IMR-90 (cell line): ENCODE measurements around the gene NCAM1. TPM values are rescaled to one million over a fixed set of nuclear protein-coding genes. Genes with fewer than 3 reads are reported as not detected.

Experiments used
- ATAC-seq: fragments of 200-7000 bp; cut with Tn5 transposase; 2 replicates; pipeline ENCODE4 v1.9.1; 2020; ENCODE audit warnings: low read depth, mild to moderate bottlenecking, moderate library complexity
- BruUV-seq: library from RNA; stranded (reverse); fragments of 400-500 nt; replicated peaks from 2 replicates; lab custom pipeline; 2021; lab: Mats Ljungman, UMichigan
- CTCF ChIA-PET: fragments of 300-600 bp; formaldehyde crosslinking; extraction: SDS; loops from one replicate; lab custom pipeline; 2021; ENCODE audit warnings: antibody characterized with exemption; lab: Yijun Ruan, JAX
- POLR2A ChIA-PET: fragments of 300-600 bp; sonication (Branson Sonifier 250); formaldehyde crosslinking; loops from one replicate; lab custom pipeline; 2022; ENCODE audit warnings: antibody characterized with exemption; ENCODE audit not compliant: unreplicated experiment; lab: Charles Lee
- DNase-seq: peaks from one replicate; pipeline ENCODE4 v3.0.0; 2013
- H2AFZ ChIP-seq: replicated peaks from 2 replicates; pipeline ENCODE3; 2013; ENCODE audit warnings: low read length, mild to moderate bottlenecking; ENCODE audit not compliant: poor library complexity
- H2AK5ac ChIP-seq: 2 replicates; pipeline ENCODE4 v1.6.1; 2013; ENCODE audit warnings: low read depth, low read length, inconsistent platforms
- H2AK9ac ChIP-seq: replicated peaks from 2 replicates; pipeline ENCODE3; 2013; ENCODE audit warnings: mild to moderate bottlenecking, low read depth, low read length, moderate library complexity; ENCODE audit not compliant: poor library complexity
- H2BK120ac ChIP-seq: 2 replicates; pipeline ENCODE4 v1.6.1; 2013; ENCODE audit warnings: low read depth, low read length, inconsistent platforms
- H2BK15ac ChIP-seq: 3 replicates; pipeline ENCODE4 v1.6.1; 2013; ENCODE audit warnings: low read depth, low read length, inconsistent platforms
- H2BK20ac ChIP-seq: 2 replicates; pipeline ENCODE4 v1.6.1; 2013; ENCODE audit warnings: low read depth, mild to moderate bottlenecking, inconsistent platforms, low read length, moderate library complexity
- H2BK5ac ChIP-seq: 2 replicates; pipeline ENCODE4 v1.6.1; 2013; ENCODE audit warnings: mild to moderate bottlenecking, low read depth, low read length, inconsistent platforms; ENCODE audit not compliant: poor library complexity, severe bottlenecking
- H3K14ac ChIP-seq: replicated peaks from 2 replicates; pipeline ENCODE4 v1.6.1; 2013; ENCODE audit warnings: low read depth, low read length, inconsistent platforms
- H3K18ac ChIP-seq: 2 replicates; pipeline ENCODE4 v1.6.1; 2013; ENCODE audit warnings: low read depth, low read length, control low read depth
- H3K23ac ChIP-seq: 2 replicates; pipeline ENCODE4 v1.6.1; 2013; ENCODE audit warnings: low read depth, low read length, inconsistent platforms
- H3K27ac ChIP-seq: 2 replicates; pipeline ENCODE4 v1.5.1; 2013; ENCODE audit warnings: mild to moderate bottlenecking, control low read depth, low read length; ENCODE audit not compliant: insufficient read depth
- H3K27me3 ChIP-seq: 2 replicates; pipeline ENCODE4 v1.6.1; 2013; ENCODE audit warnings: low read length; ENCODE audit not compliant: control insufficient read depth, insufficient read depth
- H3K36me3 ChIP-seq: 2 replicates; pipeline ENCODE4 v1.6.1; 2013; ENCODE audit warnings: low read length, mixed read lengths; ENCODE audit not compliant: control insufficient read depth, insufficient read depth
- H3K4ac ChIP-seq: 2 replicates; pipeline ENCODE4 v1.6.1; 2013; ENCODE audit warnings: low read depth, low read length, inconsistent platforms
- H3K4me1 ChIP-seq: 2 replicates; pipeline ENCODE4 v1.6.1; 2013; ENCODE audit warnings: low read length, mixed read lengths; ENCODE audit not compliant: control insufficient read depth, insufficient read depth
- H3K4me2 ChIP-seq: 2 replicates; pipeline ENCODE4 v1.6.1; 2013; ENCODE audit warnings: low read depth, mild to moderate bottlenecking, control low read depth, low read length, moderate library complexity
- H3K4me3 ChIP-seq: 2 replicates; pipeline ENCODE4 v1.5.1; 2013; ENCODE audit warnings: low read depth, mild to moderate bottlenecking, control low read depth, low read length, moderate library complexity; ENCODE audit not compliant: insufficient read depth
- H3K56ac ChIP-seq: 2 replicates; pipeline ENCODE4 v1.6.1; 2013; ENCODE audit warnings: low read length, inconsistent platforms; ENCODE audit not compliant: insufficient read depth; ENCODE audit errors: extremely low read depth
- H3K79me1 ChIP-seq, 2 experiments: 2 replicates each; pipeline ENCODE4 v1.6.1; 2013; ENCODE audit warnings: low read length in 2 of 2, inconsistent platforms in 1 of 2, low read depth in 1 of 2
- H3K9ac ChIP-seq: 2 replicates; pipeline ENCODE4 v1.6.1; 2013; ENCODE audit warnings: low read depth, low read length, control low read depth
- H3K9me1 ChIP-seq: 2 replicates; pipeline ENCODE4 v1.6.1; 2013; ENCODE audit warnings: low read length, inconsistent platforms; ENCODE audit not compliant: insufficient read depth
- H3K9me3 ChIP-seq: 2 replicates; pipeline ENCODE4 v1.6.1; 2013; ENCODE audit warnings: low read length; ENCODE audit not compliant: control insufficient read depth, insufficient read depth
- H4K20me1 ChIP-seq: 2 replicates; pipeline ENCODE4 v1.6.1; 2013; ENCODE audit warnings: low read length, inconsistent platforms; ENCODE audit not compliant: insufficient read depth
- H4K5ac ChIP-seq: 2 replicates; pipeline ENCODE4 v1.6.1; 2013; ENCODE audit warnings: mild to moderate bottlenecking, low read depth, low read length, control low read depth
- H4K8ac ChIP-seq, 2 experiments: 2 replicates each; pipeline ENCODE4 v1.6.1; 2013; ENCODE audit warnings: low read depth in 2 of 2, low read length in 2 of 2, control low read depth in 1 of 2, inconsistent platforms in 1 of 2
- H4K91ac ChIP-seq: 2 replicates; pipeline ENCODE4 v1.6.1; 2013; ENCODE audit warnings: low read depth, low read length, inconsistent platforms; ENCODE audit not compliant: insufficient read depth
- MAZ ChIP-seq: IDR thresholded peaks from 2 replicates; pipeline ENCODE4 v1.6.1; 2012; ENCODE audit warnings: low read depth, mild to moderate bottlenecking, low read length, improper control_type of control experiment, moderate library complexity, borderline replicate concordance
- MXI1 ChIP-seq: IDR thresholded peaks from 2 replicates; pipeline ENCODE4 v1.6.1; 2012; ENCODE audit warnings: low read depth, mild to moderate bottlenecking, low read length, moderate library complexity, borderline replicate concordance
- RAD21 ChIP-seq: IDR thresholded peaks from 2 replicates; pipeline ENCODE4 v1.6.1; 2012; ENCODE audit warnings: low read length, improper control_type of control experiment
- SMC3 ChIP-seq: fragments of 150-350 bp; IDR thresholded peaks from 2 replicates; pipeline ENCODE4 v1.6.1; 2016; ENCODE audit warnings: low read depth, mild to moderate bottlenecking, antibody characterized with exemption, low read length, moderate library complexity
- WGBS, 2 experiments: methylation state at CpG; one replicate each; pipeline versions ENCODE4 v1.1.5 to v1.1.7; 2013; ENCODE audit warnings: missing lambda C conversion rate in 2 of 2; ENCODE audit not compliant: insufficient read length in 1 of 2; ENCODE audit errors: extremely low coverage in 2 of 2; 5-methylcytosine and 5-hydroxymethylcytosine counted together
- dilution Hi-C: fragments of 300-500 bp; cut with HindIII; formaldehyde crosslinking; loops from one replicate; pipeline ENCODE4 v1.14.3; 2018; ENCODE audit warnings: low sequenced_read_pairs; ENCODE audit not compliant: unreplicated experiment
- in situ Hi-C: fragments of 300-500 bp; cut with MboI; formaldehyde crosslinking; loops from 3 replicates; pipeline ENCODE4 v1.14.3; 2019; ENCODE audit warnings: low sequenced_read_pairs, inconsistent platforms, mixed read lengths
- intact Hi-C: fragments of 100-400 bp; cut with micrococcal nuclease; formaldehyde crosslinking; loops from 2 replicates; pipeline ENCODE4 v1.10.0; 2022
- polyA plus RNA-seq, 3 experiments: library from polyadenylated mRNA; depleted of rRNA; stranded (reverse); fragments of >200 nt; gene quantifications; 2 replicates each; pipeline ENCODE4 v1.2.3, GENCODE V29; 2012; ENCODE audit warnings: low replicate concordance in 1 of 3
- total RNA-seq: library from RNA; depleted of rRNA; stranded (reverse); fragments of >200 nt; gene quantifications from 2 replicates; pipeline ENCODE4 v1.2.3, GENCODE V29; 2012
- TF ChIP-seq, protein P1 (sequence below): fragments of 150-350 bp; IDR thresholded peaks from 2 replicates; pipeline ENCODE4 v1.6.1; 2016; ENCODE audit warnings: low read depth, mild to moderate bottlenecking, low read length, moderate library complexity, borderline replicate concordance

The NCAM1 gene
- total and polyA plus RNA-seq, 2 of the 4 experiments (the other 2 are of a cell fraction) = 0.09 to 0.18 TPM

DNA sequence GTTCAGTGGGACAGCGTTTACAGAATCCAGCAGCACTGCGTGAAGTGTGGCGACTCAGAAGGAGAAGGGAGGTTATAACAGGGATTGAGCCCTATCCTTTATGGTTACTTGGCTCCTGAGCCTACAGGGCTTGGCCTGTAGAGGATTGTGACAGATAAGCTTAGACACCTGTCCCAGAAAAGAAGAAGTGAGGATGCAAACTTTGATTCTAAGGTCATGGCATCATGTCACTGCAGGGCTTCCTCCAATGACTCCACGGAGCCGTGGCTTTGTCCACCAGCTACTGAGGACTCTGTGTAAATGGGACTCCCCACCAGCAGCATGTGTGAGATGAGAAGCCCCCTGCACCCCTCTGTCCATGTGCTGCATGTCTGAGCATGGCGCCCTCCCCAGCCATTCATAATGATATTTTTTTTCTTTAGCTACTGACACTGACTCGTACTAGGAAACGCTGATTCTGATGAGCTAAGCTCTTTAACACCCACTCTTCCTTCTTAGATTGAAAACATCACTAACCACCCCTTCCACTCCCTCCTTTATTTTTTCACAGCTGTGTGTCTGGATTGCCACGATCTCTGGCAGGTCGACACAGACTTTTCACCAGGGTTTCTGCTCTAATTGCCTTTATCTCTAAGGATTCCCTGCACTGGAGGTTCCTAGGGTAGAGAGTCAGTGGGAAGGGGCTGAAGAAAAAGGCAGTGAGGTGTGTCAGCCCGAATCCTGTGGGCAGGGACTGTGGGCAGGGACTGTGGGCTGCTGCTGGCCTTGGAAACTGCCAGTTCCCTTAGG, 287.7 kb downstream of the NCAM1 start:
- H3K4me1 ChIP-seq = no peaks in the 10 kb centered on the region
- no peak overlapping the region for H3K9ac ChIP-seq
- DNase-seq (no peak), ATAC-seq (no peak)
- H2BK120ac ChIP-seq = no peak overlapping the region
- H4K91ac ChIP-seq = no peak overlapping the region
- no peak overlapping the region for H2BK5ac ChIP-seq
- no peak overlapping the region for H4K5ac ChIP-seq
- no peak overlapping the region for H3K23ac ChIP-seq
- no peak overlapping the region for H3K14ac ChIP-seq
- BruUV-seq = no TSS peak
- no CpG with 5 or more reads among the region's 11 CpGs for WGBS, 2 experiments
- H3K36me3 ChIP-seq = no peaks in the 10 kb centered on the region
- in situ Hi-C loops = no loop called here
- no peaks in the 10 kb centered on the region for H3K9me1 ChIP-seq
- no peak overlapping the region for H3K4me3 ChIP-seq
- dilution Hi-C loops = no loop called here
- H2AFZ ChIP-seq = no peak overlapping the region
- no peak overlapping the region for H2AK9ac ChIP-seq
- TF ChIP-seq RAD21 = no peak
- no peak for TF ChIP-seq MXI1
- no peak for TF ChIP-seq SMC3
- TF ChIP-seq, protein P1, sequence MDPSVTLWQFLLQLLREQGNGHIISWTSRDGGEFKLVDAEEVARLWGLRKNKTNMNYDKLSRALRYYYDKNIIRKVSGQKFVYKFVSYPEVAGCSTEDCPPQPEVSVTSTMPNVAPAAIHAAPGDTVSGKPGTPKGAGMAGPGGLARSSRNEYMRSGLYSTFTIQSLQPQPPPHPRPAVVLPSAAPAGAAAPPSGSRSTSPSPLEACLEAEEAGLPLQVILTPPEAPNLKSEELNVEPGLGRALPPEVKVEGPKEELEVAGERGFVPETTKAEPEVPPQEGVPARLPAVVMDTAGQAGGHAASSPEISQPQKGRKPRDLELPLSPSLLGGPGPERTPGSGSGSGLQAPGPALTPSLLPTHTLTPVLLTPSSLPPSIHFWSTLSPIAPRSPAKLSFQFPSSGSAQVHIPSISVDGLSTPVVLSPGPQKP = no peak
- no peak for TF ChIP-seq MAZ
- no peaks in the 10 kb centered on the region for H3K79me1 ChIP-seq
- H3K4me2 ChIP-seq = no peak overlapping the region
- H4K8ac ChIP-seq = no peak overlapping the region
- no peak overlapping the region for H3K56ac ChIP-seq
- no peak overlapping the region for H3K18ac ChIP-seq
- H2BK15ac ChIP-seq = no peak overlapping the region
- no peak overlapping the region for H3K27ac ChIP-seq
- intact Hi-C loops = no loop called here
- CTCF ChIA-PET = interaction anchor here (0.6 to 1.1 kb wide), 3 partner anchors 11 to 661 kb away, joined by 3 to 6 read pairs (median 5); no protein-coding TSS in a partner anchor
- no peaks in the 10 kb centered on the region for H4K20me1 ChIP-seq
- no peak overlapping the region for H2BK20ac ChIP-seq
- no peak overlapping the region for H3K4ac ChIP-seq
- H2AK5ac ChIP-seq = no peak overlapping the region
- POLR2A ChIA-PET = no interaction called here
- no peaks in the 10 kb centered on the region for H3K27me3 ChIP-seq
- no peaks in the 10 kb centered on the region for H3K9me3 ChIP-seq
